GM21786 (cell line): Measurements from ENCODE around the gene EHD1.
A peak's percentile ranks its signal among the peaks of the same experiment; 100 is the strongest.

Source experiments
- ATAC-seq: cut with Tn5 transposase; IDR thresholded peaks from one replicate; pipeline ENCODE4 v1.9.1; 2021; ENCODE audit not compliant: unreplicated experiment

EHD1 gene

DNA sequence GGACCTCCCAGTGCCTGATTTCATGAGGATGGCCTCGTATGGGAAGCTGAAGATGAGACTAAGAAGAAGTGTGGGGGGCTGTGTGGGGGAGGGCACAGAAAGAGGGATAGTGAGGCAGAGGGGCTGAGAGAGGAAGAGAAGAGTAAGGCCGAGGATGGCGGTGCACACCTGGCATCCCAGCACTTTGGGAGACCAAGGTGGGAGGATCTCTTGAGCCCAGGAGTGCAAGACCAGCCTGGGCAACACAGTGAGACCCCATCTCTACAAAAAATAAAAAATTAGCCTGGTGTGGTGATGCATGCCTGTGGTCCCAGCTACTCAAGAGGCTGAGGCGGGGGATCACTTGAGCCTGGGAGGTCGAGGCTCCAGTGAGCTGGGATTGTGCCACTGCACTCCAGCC lies 13.5 kb upstream of the EHD1 start:
- no peak for ATAC-seq

DNA sequence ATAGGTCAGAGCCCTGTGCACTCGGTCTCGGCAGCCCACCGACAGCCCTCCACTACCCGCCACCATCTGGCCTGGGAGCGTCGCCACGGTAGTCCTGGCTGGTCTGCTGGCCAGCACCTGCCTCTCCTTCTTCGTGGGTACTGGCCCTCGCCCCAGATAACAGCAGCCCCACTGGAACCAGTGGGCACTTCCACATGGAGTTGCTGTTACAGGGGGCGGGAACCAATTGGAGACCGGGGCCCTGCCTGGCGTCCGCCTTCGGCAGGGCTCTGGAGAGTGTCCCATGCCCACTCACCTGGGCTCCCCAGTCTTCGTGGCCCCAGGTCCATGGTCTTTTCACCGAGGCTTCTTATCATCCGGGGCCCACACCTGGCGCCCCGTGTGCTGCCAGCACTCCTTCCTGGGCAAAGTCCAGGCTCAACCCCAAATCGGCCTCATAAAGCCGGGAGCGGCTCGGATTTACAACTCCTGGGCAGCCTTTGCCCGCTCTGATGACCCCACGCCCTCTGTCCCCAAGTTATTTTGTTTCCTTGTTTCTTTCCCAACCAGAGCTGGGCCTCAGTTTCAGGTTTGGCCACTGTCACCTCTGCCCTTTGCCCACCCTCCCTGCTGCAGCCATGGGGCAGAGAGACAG lies 12.9 kb upstream of the EHD1 start:
- ATAC-seq: no peak

DNA sequence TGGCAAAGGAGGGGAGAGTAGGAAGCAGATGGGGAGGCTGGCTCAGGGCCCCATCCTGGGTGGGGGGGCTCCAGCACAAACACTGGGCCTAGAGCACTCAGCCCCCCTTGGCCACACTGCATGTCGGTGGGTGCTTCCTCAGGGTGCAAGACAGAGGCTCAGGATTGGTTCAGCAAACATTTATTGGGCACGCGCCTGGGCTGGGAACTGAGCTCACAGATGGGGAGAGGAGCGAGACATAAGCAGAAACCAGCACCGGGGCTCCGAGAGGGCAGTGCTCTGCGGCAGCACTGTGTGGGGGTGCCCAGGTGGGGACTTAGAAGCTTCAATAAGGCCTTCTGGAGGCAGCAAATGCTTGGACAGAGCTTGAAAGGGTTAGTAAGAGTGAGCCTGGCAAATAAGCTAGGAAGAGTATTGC lies 12.1 kb upstream of the EHD1 start:
- ATAC-seq: no peak

DNA sequence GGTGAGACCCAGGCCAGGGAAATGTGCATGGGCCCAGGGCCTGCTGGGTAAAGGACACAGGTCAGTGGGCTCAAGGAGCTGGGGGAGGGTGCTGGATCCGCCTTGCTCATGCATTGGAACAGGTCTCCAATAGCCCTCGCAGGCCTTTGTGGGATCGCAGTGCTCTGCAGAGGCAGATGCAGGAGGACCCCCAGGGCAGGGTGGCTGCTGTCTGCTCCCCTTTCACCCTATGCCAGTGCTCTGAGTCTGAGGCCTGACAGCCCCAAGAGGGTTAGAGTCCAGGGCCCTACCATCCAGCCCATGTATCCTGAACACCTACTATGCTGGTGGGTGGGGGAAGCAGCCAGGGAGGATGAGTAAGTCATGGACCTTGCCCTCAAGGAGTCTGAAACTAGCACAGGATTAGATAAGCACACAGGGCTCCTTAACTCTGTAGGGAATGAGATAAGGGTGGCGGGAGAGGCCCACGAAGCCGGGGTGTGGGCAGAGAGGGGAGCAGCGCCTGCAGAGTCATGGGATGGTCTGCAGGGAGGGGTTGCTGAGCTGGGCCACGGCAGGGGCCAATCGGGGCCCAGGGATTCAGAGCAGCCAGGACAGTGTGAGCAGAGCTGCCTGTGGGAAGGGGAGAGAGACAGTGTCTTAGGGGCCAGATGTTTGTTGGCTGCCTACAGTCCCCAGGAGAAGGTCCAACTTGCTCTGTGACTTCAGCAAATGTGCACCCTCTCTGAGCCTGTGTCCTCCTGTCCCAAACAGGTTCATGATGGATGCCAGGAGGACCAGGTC lies 10.5 kb upstream of the EHD1 start:
- ATAC-seq: no peak

DNA sequence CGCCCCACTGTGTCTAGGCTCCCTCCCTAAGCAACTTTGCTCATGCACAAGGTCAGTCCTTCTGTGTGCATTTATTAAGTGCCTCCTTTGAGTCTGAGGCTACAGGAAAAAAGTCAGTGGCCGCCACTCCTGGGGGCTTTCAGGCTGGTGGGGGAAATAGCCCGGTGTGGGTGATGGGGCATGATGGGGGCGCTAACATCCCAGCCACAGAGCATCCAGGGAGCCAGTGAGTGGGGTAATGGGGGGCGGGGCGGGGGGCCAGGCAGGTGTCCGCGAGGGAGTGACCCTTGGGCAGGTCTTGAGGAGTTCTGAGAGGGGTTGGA lies 9.9 kb upstream of the EHD1 start:
- ATAC-seq: no peak

DNA sequence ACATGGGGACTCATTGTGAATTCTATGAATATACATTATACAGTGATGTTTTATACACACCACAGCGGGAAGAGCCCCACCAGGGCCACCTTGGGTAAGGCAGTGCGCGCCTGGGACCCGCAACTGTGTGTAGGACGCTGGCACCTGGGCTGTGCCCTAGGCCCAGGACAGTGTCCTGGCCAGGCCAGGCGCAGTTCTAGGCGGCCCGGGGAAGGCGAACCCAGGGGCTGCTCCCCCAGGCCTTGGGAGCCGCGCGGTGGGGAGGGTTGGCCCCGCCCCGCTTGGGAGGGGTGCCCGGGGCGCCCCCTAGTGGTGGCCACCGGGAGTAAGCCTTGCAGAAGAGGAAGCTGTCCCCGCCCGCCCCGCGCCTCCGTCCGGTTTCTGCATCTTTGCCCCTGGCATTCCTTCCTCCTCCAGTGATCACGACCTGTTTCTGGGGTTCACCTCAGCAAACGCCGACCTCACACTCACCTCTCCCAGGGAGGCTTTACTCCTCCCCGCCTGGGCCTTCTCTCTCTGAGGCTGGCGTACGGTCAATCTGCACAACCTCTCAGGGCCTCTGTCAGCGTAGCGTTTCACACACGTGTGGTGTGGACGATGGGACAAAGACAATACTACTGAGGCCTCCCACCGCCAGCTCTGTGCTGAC lies 9.5 kb upstream of the EHD1 start:
- peak; percentile 58 for ATAC-seq

DNA sequence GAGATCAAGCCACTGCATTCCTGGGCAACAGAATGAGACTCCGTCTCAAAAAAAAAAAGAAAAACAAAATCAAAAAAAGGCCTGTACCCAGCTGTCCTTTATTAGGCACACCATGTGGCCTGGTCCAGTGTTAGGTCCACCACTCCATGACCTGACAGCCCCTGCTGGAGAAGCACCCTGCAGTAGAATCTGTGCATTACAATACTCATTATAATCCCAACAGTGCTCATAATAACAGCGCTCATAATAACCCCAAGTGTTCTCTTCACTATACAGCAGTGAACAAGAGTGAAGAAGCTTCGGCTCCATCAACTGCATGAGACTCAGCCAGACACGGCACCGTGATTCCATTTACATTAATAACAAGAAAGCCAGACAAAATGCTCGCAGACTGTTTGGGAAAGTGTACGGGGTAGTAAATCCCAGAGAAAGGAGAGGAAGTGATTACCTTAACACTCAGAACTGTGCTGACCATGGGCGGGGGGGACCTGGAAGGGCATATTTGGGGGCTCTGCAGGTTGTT lies 8.9 kb upstream of the EHD1 start:
- no peak for ATAC-seq

DNA sequence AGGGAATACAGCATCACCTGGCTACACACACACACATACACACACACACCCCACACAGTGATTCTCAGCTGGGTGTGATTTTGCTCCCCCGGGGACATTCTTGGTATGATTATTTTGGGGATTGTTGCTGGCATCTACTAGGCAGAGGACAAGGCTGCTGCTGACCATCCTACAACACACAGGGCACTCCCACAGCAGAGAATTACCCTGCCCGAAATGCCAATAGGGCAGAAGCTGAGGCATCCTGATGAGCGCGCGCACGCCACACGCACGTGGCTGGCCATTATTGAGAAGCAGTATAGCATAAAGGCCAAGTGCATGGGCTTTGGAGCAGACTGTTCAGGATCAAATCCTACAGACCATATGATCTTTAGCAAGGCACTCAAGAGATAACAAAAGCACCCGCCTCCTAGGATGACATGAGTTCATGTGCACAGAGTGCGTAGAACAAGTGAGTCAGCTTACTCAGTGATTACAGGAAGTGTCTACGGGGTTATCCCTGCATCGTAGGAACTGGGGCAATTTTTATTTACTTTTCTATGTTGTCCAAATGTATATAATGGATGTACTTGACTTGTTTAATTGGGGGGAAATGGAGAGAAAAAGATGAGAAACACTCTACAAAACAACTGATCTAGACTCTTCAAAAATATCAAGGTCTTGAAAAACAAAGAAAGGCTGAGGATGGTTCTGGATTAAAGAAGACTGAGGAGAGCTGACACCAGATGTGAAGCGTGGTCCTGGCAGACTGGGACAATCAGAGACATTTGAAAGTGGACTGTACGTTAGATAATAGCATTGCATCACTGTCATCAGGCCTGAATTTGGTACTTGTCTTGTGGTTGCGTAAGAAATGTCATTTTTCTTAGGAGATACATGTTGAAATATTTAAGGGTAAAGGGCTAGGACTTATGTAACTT lies 7.2 kb upstream of the EHD1 start:
- ATAC-seq: no peak

DNA sequence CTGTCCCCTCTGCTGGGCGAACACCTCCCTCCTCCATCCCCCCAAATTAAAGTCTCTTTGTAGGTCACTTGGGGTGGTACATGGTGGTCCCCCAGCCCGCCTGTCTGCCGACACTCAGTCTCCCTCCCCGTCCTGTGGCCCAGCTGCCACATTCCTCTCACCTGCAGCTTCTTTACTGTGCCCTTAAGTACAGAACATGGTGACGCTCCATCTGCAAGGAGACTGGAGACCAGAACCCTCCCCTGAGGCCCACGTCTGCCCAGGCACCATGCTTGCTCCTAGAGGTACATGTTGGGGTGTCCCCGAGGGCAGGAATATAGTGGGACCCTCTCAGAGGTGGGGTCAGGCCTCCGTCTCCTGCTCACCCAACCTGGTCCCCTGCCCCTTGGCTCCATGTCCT lies 5.6 kb upstream of the EHD1 start:
- ATAC-seq: no peak

DNA sequence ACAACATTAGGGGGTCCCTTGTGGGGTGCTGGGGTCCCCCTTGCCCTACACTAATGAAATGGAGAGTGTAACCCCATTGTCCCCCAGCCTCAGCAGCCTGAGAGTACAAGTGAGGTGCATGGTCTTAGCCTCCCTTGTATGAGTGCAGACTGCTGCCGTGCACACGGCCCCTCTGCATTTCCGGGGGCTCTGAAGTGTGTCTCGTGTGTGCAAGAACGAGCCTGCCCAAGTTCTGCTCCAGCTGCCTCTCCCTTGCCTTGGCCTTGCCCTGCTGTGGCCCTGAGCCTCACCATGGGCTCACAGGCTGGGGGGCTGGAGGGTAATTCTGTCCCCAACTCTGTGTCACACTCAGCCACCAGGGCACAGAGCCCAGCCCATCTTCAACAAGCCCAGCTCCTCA lies 5.2 kb upstream of the EHD1 start:
- no peak for ATAC-seq

DNA sequence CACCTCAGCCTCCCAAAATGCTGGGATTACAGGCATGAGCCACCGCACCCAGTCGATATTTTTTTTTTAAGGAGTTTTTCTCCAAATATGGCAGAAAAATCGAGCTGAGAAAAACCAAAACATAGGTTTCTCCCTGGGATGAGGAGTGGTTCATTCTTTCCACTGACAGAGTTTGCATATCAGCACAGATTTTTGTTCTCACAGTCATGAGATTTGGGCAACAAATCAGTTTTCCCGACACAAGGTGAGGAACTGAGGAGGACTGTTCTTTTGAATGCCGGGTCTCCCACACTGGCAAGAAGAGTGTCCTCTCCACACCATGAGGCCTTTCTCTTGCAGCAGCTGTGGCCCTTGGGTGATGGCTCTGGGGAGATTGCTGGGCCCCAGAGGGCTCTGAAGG lies 3.8 kb upstream of the EHD1 start:
- ATAC-seq: no peak

DNA sequence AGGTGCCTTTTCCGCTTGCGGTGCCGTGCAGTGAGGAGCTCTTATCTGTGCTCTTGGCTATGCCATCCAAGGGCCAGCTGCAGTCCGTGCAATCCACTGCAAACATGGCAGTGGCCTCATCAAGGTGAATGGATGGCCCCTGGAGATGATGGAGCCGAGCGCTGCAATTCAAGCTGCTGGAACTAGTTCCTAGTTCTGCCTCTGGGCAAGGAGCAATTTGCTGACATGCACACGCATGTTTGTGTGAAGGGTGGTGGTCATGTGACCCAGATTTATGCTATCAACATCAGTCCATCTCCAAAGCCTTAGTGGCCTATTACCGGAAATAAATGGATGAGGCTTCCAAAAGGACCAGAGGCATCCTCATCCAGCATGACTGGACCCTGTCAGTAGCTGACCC lies 3.1 kb upstream of the EHD1 start:
- no peak for ATAC-seq

DNA sequence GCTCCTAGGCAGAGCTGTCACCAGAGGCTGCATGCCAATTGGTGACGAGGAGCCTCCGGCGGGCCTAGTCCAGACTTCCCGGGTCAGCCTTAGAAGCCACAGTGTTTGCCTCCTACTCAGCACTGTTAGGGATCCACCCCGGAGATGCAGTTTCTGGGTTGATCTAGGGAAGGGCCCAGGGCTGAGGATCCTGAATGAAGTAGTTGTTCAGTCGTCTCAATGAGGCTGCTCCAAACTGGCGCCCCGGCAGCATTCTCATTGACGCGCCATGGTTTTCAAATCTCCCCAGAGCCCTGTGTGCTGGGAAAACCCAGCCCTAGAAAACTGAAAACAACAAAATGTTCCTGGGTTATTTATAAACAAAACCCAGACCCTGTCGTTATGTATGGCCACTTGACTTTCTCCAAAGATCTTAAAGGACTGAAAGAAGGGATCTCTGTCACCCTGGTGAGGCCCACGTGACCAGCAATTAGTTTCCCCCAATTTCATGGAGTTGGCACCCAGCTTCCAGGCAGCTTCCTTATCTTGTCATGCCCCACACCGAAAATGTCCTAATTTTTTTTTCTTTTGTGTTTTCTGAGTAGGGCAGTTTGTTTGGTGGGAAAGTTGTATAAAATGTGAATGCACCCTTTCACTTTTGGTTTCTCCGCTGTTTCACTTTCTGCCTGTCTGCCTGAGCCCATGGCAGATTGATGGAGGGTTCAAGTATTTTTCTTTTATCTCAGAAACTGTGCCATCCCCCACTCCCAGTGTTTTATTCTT lies 2.0 kb upstream of the EHD1 start:
- ATAC-seq: no peak

DNA sequence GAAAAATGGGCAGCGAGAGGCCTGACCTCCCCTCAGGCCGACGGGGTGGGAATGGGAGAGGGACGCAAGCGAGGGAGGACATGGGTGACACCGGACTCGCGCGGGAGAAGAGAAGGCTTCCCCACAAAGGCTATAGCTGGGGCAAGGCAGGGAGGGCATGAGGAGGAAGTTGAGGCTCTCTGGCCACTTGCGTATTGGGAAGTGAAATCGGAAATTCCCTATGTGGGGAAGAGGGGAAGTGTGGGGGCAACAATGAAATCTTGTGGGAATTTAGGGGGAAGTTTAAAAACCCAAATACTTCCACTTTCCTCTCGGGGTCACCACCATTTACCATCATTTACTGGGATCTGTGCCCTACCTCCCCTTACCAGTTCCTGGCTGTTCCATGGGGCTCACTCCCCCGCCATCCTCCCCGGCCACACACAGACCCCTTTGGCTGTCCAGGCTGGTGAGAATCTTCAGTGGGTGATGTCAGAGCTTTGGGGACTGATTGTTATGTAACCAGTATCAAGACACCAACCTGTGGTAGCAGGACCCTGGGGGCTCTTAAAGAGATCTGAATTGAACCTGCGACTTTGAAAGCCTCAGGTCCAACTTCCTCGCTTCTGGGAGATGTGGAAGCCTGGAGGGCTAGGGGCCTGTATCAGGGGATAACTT lies 951 bp upstream of the EHD1 start:
- no peak for ATAC-seq

DNA sequence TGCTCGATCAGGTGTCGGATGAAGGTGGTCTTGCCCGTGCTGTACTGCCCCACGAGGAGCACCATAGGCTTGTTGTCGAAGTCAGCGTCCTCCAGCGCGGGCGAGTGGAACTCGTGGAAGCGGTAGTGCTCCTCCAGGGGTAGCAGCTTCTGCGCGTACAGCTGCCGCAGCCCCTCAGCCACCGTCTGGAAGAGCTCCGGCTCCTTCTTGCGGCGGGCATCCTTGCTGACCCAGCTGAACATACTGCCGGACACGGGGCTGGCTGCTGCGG lies 263 bp downstream of the EHD1 start:
- ATAC-seq: no peak

DNA sequence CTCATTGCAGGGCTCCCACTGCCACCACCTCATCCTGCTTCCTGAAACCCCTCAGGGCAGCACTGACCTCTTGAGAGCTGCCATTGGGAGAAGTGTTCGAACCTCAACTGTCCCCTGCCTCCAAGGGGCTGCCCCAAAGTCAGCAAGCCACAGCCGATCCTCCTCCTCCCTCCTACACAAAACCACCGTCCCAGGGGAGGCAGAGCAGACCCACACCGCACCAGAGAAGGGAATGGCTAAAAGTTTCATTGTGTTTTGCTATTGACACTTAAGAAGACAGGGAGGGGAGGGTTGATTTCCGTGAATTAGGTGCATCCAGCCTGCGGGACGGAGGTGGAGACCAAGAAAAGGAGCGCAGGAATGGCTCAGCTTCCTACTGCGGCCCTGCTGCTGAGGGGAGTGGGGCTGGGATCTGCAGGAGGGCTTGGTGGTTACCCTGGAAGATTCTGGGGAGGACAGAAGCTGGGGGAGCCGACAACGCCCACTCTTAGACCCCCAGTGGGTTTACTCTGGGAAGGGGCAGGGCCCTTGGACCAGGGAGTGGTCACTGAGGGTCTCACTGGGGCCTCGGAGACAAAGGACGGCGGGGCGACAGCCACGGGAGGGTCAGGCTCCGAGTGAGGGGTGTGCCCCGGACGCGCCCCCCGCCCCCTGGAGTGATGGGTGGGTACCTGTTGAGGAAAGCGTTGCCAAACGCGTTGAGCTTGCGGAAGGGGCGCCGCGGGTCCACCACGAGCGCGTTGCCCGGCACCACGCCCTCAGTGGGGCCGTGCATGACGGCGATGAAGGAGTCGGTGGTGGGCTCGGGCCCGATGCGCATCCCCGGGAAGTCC lies 815 bp downstream of the EHD1 start:
- ATAC-seq: no peak

DNA sequence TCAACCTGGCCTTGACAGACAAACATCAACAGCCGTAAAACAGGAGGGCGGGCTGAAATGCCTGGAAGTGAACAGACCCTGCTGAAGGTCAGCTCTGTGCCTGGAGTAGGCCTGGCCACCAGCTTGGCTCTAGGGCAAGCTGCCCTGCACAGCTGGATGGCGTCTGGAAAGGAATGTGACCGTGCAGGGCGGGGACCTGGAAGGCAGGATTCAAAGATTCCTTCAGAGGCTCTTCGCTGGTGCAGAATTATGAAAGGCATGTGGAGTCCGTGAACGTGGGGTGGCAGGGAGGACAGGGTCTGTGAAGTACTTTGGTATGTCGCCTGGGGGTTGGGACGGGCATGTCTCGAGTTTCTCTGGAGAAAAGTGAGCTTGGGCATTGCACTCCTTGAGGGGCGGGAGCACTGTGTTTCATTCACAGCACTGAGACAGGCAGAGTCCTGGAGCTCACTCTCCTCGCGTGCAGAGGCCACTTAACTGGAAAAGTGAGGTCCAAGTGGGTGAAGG lies 1.5 kb downstream of the EHD1 start:
- ATAC-seq: no peak

DNA sequence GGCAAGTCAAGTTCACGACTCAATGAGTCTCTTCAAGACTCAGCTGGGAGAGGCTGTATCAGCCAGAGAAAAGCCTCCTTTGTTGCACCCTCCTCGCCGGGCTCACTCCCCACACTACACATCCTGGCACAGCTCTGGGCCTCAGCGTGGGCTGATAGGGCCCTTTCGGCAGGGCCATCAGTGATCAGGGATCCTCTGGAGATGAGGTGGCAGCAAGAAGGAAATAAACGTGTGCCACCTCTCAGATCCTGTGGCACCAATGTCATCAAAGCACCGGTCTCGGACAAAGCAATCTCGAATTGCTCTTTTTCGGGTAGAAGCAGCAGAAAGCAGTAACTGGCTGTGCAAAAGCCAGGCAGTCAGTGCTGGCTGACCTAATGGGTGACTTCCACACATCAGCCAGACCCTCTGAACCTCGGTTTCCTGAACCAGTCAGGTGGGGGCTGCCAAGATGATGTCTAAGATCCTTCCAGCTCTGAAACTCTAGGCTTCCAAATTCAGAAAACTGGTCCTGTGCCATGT lies 2.1 kb downstream of the EHD1 start:
- ATAC-seq: no peak
